MM.1S (cell line): Measurements from ENCODE around the gene CCDC177.

Source experiments
- DNase-seq: peaks from one replicate; pipeline ENCODE4 v3.0.0-alpha.2; 2015
- H2AFZ ChIP-seq: fragments of 300-600 bp; sonication (generic); 2 replicates; pipeline ENCODE4 v1.6.0; 2016; ENCODE audit warnings: antibody characterized with exemption, low read length
- H3F3A ChIP-seq: fragments of 300-600 bp; sonication (generic); 2 replicates; pipeline ENCODE4 v1.6.1; 2016; ENCODE audit warnings: mild to moderate bottlenecking, antibody characterized with exemption, low read length, moderate library complexity, mixed read lengths; ENCODE audit not compliant: insufficient read depth
- H3K27ac ChIP-seq: fragments of 300-600 bp; sonication (generic); 2 replicates; pipeline ENCODE4 v1.5.1; 2016; ENCODE audit warnings: mild to moderate bottlenecking, low read length
- H3K27me3 ChIP-seq: fragments of 300-600 bp; sonication (generic); replicated peaks from 2 replicates; pipeline ENCODE4 v1.6.0; 2016; ENCODE audit warnings: low read length; ENCODE audit not compliant: insufficient read depth
- H3K36me3 ChIP-seq: fragments of 300-600 bp; sonication (generic); replicated peaks from 2 replicates; pipeline ENCODE4 v1.6.1; 2016; ENCODE audit warnings: mild to moderate bottlenecking, low read length, mixed read lengths; ENCODE audit not compliant: insufficient read depth
- H3K4me1 ChIP-seq: fragments of 300-600 bp; sonication (generic); 2 replicates; pipeline ENCODE4 v1.6.1; 2016; ENCODE audit warnings: low read length, mixed read lengths
- H3K4me2 ChIP-seq: fragments of 300-600 bp; sonication (generic); 2 replicates; pipeline ENCODE4 v1.6.0; 2016; ENCODE audit warnings: low read depth, low read length
- H3K4me3 ChIP-seq: fragments of 300-600 bp; sonication (generic); 2 replicates; pipeline ENCODE4 v1.5.1; 2016; ENCODE audit warnings: low read length, mixed read lengths
- H3K79me2 ChIP-seq: fragments of 300-600 bp; sonication (generic); 2 replicates; pipeline ENCODE4 v1.6.1; 2016; ENCODE audit warnings: mixed run types, low read length, mixed read lengths
- H3K9ac ChIP-seq: fragments of 300-600 bp; sonication (generic); 2 replicates; pipeline ENCODE4 v1.6.1; 2016; ENCODE audit warnings: low read length, mixed read lengths
- H3K9me2 ChIP-seq: fragments of 300-600 bp; sonication (generic); replicated peaks from 2 replicates; pipeline ENCODE4 v1.6.1; 2016; ENCODE audit warnings: mild to moderate bottlenecking, low read length, mixed read lengths; ENCODE audit not compliant: insufficient read depth
- H3K9me3 ChIP-seq: fragments of 300-600 bp; sonication (generic); replicated peaks from 2 replicates; pipeline ENCODE4 v1.6.1; 2016; ENCODE audit warnings: mild to moderate bottlenecking, low read length, mixed read lengths; ENCODE audit not compliant: insufficient read depth
- H4K20me1 ChIP-seq: fragments of 300-600 bp; sonication (generic); 2 replicates; pipeline ENCODE4 v1.6.1; 2016; ENCODE audit warnings: mild to moderate bottlenecking, low read length, moderate library complexity, mixed read lengths; ENCODE audit not compliant: insufficient read depth
- EZH2 ChIP-seq: fragments of 300-600 bp; sonication (generic); optimal IDR thresholded peaks from 2 replicates; pipeline ENCODE3; 2017; ENCODE audit warnings: low read depth, mild to moderate bottlenecking, antibody characterized with exemption, low read length, mixed read lengths
- EZH2phosphoT487 ChIP-seq: fragments of 300-600 bp; sonication (generic); IDR thresholded peaks from 2 replicates; pipeline ENCODE4 v1.6.1; 2018; ENCODE audit warnings: antibody characterized with exemption, low read length
- TF ChIP-seq, protein P1 (sequence below): fragments of 300-600 bp; sonication (generic); IDR thresholded peaks from 2 replicates; pipeline ENCODE4 v1.5.1; 2016; ENCODE audit warnings: antibody characterized with exemption, low read length, mixed read lengths

Gene CCDC177

GRCh38 chr14:69593018-69593677, 18.5 kb upstream of the CCDC177 start:
- H2AFZ ChIP-seq: no peak overlapping the region
- H3K27ac ChIP-seq: no peak overlapping the region
- H3K4me1 ChIP-seq: no peaks in the 10 kb centered on the region
- no peaks in the 10 kb centered on the region for H3K9me3 ChIP-seq
- no peak overlapping the region for H3K4me3 ChIP-seq
- H3K9me2 ChIP-seq: no peaks in the 10 kb centered on the region
- no peaks in the 10 kb centered on the region for H3K79me2 ChIP-seq
- H4K20me1 ChIP-seq: no peaks in the 10 kb centered on the region
- no peak overlapping the region for H3K9ac ChIP-seq
- TF ChIP-seq EZH2phosphoT487 (no peak), EZH2 (no peak)
- TF ChIP-seq, protein P1, sequence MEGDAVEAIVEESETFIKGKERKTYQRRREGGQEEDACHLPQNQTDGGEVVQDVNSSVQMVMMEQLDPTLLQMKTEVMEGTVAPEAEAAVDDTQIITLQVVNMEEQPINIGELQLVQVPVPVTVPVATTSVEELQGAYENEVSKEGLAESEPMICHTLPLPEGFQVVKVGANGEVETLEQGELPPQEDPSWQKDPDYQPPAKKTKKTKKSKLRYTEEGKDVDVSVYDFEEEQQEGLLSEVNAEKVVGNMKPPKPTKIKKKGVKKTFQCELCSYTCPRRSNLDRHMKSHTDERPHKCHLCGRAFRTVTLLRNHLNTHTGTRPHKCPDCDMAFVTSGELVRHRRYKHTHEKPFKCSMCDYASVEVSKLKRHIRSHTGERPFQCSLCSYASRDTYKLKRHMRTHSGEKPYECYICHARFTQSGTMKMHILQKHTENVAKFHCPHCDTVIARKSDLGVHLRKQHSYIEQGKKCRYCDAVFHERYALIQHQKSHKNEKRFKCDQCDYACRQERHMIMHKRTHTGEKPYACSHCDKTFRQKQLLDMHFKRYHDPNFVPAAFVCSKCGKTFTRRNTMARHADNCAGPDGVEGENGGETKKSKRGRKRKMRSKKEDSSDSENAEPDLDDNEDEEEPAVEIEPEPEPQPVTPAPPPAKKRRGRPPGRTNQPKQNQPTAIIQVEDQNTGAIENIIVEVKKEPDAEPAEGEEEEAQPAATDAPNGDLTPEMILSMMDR: no peak
- no peak overlapping the region for H3K4me2 ChIP-seq
- DNase-seq: no peak
- no peaks in the 10 kb centered on the region for H3K27me3 ChIP-seq
- no peaks in the 10 kb centered on the region for H3F3A ChIP-seq
- H3K36me3 ChIP-seq: no peaks in the 10 kb centered on the region

- no peak for DNase-seq
- Histone ChIP-seq H3F3A (no peaks in the 10 kb centered on the region), H3K4me1 (no peaks in the 10 kb centered on the region), H3K27ac (no peak overlapping the region), H3K4me2 (no peak overlapping the region), H3K4me3 (no peak overlapping the region), H3K9me3 (no peaks in the 10 kb centered on the region), H3K27me3 (no peaks in the 10 kb centered on the region), H3K36me3 (no peaks in the 10 kb centered on the region), H3K9ac (no peak overlapping the region), H3K79me2 (no peaks in the 10 kb centered on the region), H4K20me1 (no peaks in the 10 kb centered on the region), H2AFZ (no peak overlapping the region), H3K9me2 (no peaks in the 10 kb centered on the region)
- TF ChIP-seq, protein P1: no peak
- no peak for TF ChIP-seq EZH2
- TF ChIP-seq EZH2phosphoT487: no peak
Measured at GRCh38 chr14:69591317-69591716, 16.6 kb upstream of the CCDC177 start.

- Histone ChIP-seq H3K27ac (no peak overlapping the region), H2AFZ (peak overlapping the region; percentile 61; the same call in 1 of the 2 replicates), H3K9me2 (no peaks in the 10 kb centered on the region), H3K36me3 (no peaks in the 10 kb centered on the region), H3F3A (no peaks in the 10 kb centered on the region), H3K4me3 (no peak overlapping the region), H3K9ac (no peak overlapping the region), H3K9me3 (no peaks in the 10 kb centered on the region), H4K20me1 (no peaks in the 10 kb centered on the region), H3K27me3 (no peaks in the 10 kb centered on the region), H3K4me1 (no peaks in the 10 kb centered on the region), H3K79me2 (no peaks in the 10 kb centered on the region), H3K4me2 (no peak overlapping the region)
- no peak for DNase-seq
- no peak for TF ChIP-seq EZH2
- TF ChIP-seq, protein P1: no peak
- TF ChIP-seq EZH2phosphoT487: no peak
Measured at GRCh38 chr14:69587389-69587788, 12.7 kb upstream of the CCDC177 start.
